GM18907 (cell line): ENCODE measurements around the gene KCNK7.

ENCODE experiments used
- ATAC-seq: cut with Tn5 transposase; IDR thresholded peaks from one replicate; pipeline ENCODE4 v1.9.1; 2021; ENCODE audit warnings: mild to moderate bottlenecking, moderate library complexity; ENCODE audit not compliant: unreplicated experiment

KCNK7 gene

GRCh38 chr11:65589444-65590239, 6.0 kb downstream of the KCNK7 start:
- no peak for ATAC-seq

DNA sequence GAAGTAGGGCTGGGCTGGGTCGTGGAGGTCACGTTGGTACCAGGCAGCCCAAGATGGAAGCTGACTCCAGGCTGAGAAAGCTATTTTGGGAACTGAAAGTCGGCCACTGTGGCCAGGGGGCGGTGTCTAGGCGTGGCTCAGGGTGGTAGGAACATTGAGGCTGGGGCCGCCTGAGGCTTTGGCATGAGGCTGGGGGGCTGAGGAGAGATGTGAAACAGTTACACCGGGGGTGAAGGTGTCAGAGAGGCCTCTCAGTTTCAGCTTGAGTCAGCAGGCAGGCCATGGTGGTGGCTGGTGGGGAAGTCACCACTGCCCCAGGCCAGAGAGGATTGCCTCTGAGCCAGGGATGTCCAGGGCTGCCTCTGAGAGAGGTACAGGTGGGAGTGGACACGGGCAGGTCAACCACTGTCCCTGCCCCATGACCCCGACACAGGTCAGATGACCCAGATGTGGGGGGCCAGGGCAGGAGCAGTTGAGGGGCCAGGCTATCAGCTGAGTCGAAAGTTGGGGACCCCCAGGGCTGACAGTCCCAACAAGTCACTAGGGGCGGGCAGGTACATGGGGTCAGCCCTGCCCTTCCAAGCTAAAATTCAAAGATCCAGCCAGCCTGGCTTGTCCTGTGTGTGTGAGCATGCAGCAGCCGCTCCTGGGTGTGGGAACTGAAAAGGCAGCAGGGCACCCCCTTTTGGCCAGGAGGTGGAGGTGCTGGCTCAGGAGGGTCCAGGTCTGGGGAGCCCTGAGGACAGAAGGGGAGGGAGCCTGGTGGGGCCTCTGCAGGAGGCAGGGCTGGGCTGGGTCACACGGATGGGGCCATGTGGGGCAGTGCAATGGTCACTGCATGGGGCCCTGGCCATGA, 7.2 kb downstream of the KCNK7 start:
- peak; percentile 75 for ATAC-seq

DNA sequence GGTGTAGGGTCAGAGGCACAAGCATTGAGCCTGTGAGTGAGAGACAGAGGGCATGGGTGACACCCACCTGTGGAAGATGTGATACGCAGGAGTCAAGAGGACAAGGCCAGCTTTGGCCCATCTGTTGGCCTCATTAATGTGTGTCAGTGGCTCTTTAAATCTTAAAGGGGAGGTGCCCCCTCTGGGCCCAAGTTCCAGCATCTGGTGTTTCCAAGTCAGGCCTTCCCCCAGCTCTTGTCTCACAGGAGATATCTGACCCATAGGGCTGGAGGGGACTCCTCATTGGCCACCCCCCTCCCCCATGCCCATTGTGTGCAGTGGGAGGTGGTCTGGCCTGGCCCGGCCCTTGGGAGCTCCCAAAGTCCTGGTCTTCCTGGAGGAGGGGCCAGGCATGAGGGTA, 8.9 kb downstream of the KCNK7 start:
- no peak for ATAC-seq

DNA sequence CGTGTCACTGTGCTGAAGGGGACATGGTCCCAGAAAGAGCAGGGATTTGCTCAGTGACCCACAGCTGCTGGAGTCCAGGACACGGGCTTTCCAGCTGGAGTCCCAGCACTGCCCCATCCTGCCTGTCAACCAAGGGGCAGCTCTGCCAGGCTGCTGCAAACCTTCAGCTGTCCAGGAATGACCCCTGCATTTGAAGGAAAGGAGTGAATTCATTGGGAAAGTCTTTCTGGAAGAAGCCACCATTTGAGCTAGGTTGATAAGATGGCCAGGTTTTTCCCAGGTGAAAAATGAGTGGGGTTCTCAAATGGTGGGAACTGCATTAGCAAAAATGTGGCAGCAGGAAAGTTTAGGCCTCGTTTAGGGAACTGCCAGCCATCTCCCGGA, 9.4 kb downstream of the KCNK7 start:
- no peak for ATAC-seq

DNA sequence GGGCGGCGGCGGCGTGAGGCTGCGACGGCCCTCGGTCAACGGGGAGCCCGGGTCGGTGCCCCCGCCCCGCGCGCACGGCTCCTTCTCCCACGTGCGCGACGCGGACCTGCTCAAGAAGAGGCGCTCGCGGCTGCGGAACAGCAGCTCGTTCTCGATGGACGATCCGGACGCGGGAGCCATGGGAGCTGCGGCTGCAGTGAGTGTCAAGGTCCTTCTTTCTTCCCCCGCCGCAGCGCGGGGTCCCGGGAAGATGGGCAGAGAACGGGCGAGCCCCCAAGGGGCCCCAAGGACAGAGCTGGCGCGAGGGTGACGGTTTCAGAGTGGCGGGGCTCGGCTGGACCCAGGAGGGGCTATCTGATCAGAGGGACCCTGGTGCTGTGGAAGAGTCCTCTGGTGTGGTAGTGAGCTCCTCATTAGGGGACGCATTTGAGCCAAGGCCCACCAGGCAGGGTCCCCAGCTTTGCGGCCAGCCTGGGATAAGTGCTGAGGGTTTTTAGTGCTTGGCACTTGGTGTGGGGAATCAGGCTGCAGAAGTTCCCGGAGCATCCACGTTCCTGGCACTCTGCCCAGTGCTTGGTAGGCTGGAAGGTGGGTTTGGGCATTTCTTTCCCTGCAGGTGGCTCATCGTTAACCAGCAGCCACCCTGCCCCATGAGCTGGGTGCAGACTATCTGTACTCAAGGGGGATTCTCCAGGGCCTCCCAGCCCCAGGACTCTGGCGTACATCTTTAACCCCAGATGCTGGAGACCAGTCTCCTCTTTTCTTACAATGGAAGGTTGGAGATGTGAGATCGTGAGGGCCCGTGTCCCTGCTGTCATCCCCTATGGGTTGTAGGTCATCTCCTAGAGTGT, 10.0 kb downstream of the KCNK7 start:
- no peak for ATAC-seq

- ATAC-seq, result no peak
Measured at GRCh38 chr11:65584723-65585171, 10.9 kb downstream of the KCNK7 start.

DNA sequence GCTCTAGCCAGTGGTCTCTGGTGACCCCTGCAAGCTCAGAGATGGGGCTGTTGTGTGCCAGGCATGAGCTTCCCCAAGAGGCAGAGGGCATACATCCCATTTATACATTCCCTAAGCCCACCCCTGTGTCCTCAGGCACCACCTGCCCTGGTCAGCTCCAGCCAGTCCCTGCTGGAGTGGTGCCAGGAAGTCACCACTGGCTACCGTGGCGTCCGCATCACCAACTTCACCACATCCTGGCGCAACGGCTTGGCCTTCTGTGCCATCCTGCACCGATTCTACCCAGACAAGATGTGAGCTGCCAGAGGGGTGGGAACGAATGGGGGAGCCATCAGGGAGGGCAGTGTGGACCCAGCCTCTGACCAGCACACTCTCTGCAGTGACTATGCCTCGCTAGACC, 11.5 kb downstream of the KCNK7 start:
- no peak for ATAC-seq

DNA sequence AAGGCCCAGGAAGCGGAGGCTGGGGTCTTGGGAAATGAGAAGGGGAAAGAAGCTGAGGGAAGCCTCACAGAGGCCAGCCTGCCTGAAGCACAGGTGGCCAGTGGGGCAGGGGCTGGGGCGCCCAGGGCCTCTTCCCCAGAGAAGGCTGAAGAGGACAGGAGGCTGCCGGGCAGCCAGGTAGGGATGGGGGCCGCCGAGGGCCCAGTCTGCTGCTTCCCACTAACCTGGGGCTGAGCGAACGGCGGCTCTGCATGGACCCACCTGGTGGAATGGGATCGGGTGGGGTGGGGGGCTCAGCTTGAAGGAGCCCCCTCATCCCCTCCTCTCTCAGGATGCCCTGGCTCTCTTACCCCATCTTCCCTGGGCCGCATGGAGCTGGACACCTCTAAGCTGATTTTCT, 12.0 kb downstream of the KCNK7 start:
- no peak for ATAC-seq

GRCh38 chr11:65581928-65582327, 13.7 kb downstream of the KCNK7 start:
- ATAC-seq, result no peak

DNA sequence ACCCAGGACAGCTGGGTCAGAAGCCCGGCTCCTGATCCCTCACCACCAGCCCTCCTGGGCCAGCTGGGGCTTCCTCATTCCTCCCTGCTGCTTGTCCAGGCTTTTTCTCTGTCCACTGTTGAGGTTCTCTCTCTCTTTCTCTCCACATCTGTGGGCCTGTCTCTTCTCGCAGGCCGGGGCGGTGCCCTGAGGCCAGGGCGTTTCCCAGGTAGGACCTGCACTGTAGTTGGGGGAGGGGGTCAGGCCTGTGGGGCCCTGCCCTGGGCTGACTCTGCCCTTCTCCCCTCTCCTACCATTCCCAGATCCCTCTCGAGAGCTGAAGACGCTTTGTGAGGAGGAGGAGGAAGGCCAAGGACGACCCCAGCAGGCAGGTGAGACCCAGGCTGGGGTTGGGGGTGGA, 14.8 kb downstream of the KCNK7 start:
- ATAC-seq, result no peak

DNA sequence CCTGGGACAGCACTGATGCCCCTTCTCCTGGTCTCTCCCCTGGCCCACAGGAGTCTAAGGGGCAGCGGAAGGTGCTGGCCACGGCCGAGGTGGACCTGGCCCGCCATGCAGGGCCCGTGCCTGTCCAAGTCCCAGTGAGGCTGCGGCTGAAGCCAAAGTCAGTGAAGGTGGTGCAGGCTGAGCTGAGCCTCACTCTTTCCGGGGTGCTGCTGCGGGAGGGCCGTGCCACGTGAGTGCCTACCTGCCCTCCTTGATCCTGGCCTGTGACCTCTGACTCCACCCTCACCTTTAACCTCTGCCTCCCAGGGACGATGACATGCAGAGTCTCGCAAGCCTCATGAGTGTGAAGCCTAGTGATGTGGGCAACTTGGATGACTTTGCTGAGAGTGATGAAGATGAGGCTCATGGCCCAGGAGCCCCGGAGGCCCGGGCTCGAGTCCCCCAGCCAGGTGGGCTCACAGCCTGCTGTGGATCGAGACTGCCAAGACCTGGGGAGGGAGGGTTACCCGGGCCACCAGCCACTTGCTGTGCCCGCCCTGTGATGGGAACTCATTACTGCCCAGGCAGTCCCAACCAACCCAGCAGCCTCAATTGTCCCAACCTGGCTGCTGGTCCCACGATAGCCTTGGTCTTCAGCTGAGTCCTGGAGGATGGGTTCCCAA, 15.4 kb downstream of the KCNK7 start:
- ATAC-seq, result no peak

GRCh38 chr11:65579291-65579690, 16.3 kb downstream of the KCNK7 start:
- no peak for ATAC-seq

DNA sequence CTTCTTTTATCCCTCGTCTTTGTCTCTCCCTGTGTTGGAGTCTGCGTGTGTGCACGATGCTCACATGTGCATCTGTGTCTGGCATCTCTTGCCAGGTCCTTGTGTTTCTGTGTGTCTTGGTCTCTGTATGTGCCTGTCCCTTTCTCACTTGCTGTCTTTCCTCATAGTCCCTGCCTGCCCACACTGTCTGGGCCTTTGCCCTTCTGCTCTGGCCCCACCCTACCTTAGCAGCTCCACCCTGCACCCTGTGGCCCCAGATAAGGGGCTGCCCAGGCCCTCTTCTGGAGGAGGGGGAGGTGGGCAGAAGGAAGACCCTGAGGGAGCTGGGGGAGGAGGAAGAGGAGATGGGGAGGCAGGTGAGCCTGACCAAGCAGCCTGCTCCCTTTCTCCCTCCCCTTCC, 16.9 kb downstream of the KCNK7 start:
- no peak for ATAC-seq

DNA sequence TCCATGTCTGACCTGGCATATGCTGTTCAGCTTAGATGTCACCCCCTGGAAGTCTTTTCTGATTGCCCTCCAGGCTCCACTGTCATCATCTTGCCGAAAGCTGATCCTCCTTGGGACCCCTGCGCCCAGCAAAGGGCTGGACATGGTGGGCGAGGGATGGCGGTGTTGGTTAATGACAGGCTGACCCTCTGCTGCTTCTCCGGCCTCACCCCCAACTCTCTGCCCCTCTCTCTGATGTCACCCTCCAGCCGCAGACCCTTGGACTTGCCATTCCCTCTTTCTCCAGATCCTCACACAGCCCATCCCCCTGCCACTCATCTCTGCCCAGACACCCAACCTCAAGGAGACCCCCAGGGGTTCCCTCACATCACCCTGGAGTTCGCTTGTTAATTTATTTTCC, 17.5 kb downstream of the KCNK7 start:
- no peak for ATAC-seq

GRCh38 chr11:65577756-65578109, 17.9 kb downstream of the KCNK7 start:
- no peak for ATAC-seq

DNA sequence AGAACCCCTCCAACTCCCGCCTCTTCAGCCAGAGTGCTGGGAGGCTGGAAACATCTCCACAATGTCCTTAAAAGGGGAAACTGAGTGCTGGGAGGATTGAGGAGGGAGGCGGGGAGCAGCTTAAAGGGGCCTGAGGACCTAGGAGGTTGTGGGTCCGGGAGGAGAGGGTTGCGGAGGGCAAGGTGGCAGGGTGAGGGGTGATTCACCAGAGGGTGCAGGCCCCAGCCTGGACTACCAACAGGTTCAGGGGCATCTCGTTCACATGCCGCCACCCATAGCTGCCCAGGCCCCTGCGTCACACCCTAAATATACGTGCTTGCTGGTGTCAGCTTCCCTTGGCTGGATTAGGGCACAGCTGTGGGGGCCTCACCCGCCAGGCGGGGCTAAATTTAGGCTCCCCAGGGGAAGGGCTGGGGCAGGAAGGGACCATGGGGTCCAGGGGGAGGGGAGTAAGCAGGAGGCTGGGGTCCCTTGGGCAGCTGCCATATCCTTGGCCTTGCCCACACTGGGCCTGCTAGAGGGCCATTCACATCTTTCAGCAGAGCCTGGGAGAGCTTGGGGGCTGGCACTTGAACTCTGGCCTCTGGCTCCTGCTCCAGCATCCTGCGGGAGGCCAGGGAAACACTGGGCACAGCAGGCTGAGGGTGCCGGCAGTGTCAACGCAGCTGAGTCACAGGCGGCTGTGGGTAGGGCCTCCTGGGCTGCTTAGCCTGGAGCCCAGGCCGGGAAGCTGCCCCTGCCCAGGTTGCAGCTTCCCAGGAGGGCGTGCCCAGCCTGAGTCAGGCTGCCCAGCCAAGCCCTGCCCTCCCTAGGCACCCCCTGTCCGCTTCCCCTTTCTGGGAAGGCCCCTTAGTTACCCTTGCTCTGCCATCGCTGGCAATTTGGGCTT, 18.5 kb downstream of the KCNK7 start:
- ATAC-seq, result no peak

- ATAC-seq, result no peak
Measured at GRCh38 chr11:65576232-65576866, 19.3 kb downstream of the KCNK7 start.

DNA sequence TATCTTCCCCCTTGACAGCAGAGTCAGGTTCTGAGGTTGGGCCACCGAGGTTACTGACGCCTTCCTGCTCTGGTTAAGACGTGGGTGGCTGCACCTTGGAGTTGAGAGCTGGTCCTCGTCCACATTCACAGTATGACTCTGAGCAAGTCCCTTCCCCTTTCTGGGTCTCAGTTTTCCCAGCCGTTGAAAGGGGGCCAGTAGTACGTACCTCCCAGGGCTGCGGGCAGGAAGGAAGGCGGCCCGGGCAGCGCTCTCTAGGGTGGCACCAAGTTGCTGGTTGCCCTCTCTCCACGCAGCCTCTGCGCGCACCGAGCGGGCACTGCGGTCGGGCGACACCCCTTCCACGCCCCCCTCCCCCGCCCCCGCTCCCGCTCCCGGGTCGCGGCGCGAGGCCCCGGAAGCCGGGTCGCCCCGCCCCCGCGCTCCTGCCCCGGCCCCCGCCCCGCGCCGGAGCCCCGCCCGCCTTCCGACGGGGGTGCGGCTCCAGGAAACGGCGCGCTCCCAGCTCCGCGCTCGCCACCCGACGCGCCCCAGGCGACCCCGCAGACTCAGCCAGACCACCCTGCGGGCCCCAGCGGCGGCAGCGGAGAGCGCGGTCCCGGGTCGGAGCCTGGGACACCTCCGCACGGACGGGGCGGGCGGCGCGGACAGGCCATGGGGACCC, 19.9 kb downstream of the KCNK7 start, which contains the start of gene EHBP1L1:
EHBP1L1 (plus strand) TSS at position 486 of the 664 bp plus-strand sequence. CDS start 250 bp downstream, outside the sequence.
- ATAC-seq, result peak; percentile 12
